Activated CD4-positive, alpha-beta T cell treated with anti-CD3 and anti-CD28 coated beads, Interleukin-2, amount 10 ng/mL, durations not matched to agents 24 days and 14 days (primary cell): ENCODE data around the gene VDAC1. TPM values are rescaled to one million over a fixed set of nuclear protein-coding genes. Genes with fewer than 3 reads are reported as not detected.
"Not testable (repeated sequence)": the region's sequence is repeated elsewhere in the genome, so short reads cannot be mapped to it uniquely, and the experiment has no call there.

Experiments used
- DNase-seq: peaks from one replicate; pipeline ENCODE4 v3.0.0; 2022
- H3K27ac Mint-ChIP-seq: one replicate; pipeline ENCODE4 v1.8.0; 2022; ENCODE audit warnings: mild to moderate bottlenecking, mixed read lengths
- H3K27me3 Mint-ChIP-seq: one replicate; pipeline ENCODE4 v1.8.0; 2022; ENCODE audit warnings: mixed read lengths
- H3K36me3 Mint-ChIP-seq: one replicate; pipeline ENCODE4 v1.8.0; 2022; ENCODE audit warnings: low read depth, mild to moderate bottlenecking, mixed read lengths
- H3K4me1 Mint-ChIP-seq: one replicate; pipeline ENCODE4 v1.8.0; 2021; ENCODE audit warnings: mixed read lengths
- H3K4me3 Mint-ChIP-seq: one replicate; pipeline ENCODE4 v1.8.0; 2022; ENCODE audit warnings: mild to moderate bottlenecking, moderate library complexity, mixed read lengths
- H3K9me3 Mint-ChIP-seq: one replicate; pipeline ENCODE4 v1.8.0; 2021; ENCODE audit warnings: mixed read lengths
- intact Hi-C: fragments of 100-400 bp; cut with micrococcal nuclease; formaldehyde crosslinking; loops from one replicate; pipeline ENCODE4 v1.15.1; 2023
- total RNA-seq: library from RNA; stranded (reverse); gene quantifications from 2 replicates; pipeline ENCODE4 v1.2.3, GENCODE V29; 2022

Gene VDAC1
- total RNA-seq, 1 donor from 2014 or later = 508 TPM

- no peak overlapping the region for H3K4me3 Mint-ChIP-seq
- H3K4me1 Mint-ChIP-seq = peaks cover 17% of the 10 kb centered on the region
- no peaks in the 10 kb centered on the region for H3K36me3 Mint-ChIP-seq
- no peak overlapping the region for H3K27ac Mint-ChIP-seq
- intact Hi-C loops = no loop called here
- peaks cover 2% of the 10 kb centered on the region for H3K27me3 Mint-ChIP-seq
- H3K9me3 Mint-ChIP-seq = no peaks in the 10 kb centered on the region
- no peak for DNase-seq
Observed at GRCh38 chr5:133942614-133943474, 61.9 kb downstream of the VDAC1 start.

- Mint-ChIP-seq H3K36me3 (no peaks in the 10 kb centered on the region), H3K9me3 (no peaks in the 10 kb centered on the region), H3K4me3 (no peak overlapping the region), H3K27ac (no peak overlapping the region), H3K27me3 (peaks cover 2% of the 10 kb centered on the region), H3K4me1 (peaks cover 17% of the 10 kb centered on the region)
- intact Hi-C loops = no loop called here
- no peak for DNase-seq
Observed at GRCh38 chr5:133941456-133942196, 63.1 kb downstream of the VDAC1 start.

- Mint-ChIP-seq H3K9me3 (no peaks in the 10 kb centered on the region), H3K36me3 (no peaks in the 10 kb centered on the region), H3K27me3 (no peaks in the 10 kb centered on the region), H3K4me1 (peaks cover 18% of the 10 kb centered on the region), H3K27ac (peak overlapping the region; percentile 29), H3K4me3 (no peak overlapping the region)
- intact Hi-C loops = loop anchor here (1.0 kb wide), 1 partner anchor 66 kb away; no protein-coding TSS in a partner anchor
- no peak for DNase-seq
Observed at GRCh38 chr5:133939668-133940067, 65.1 kb downstream of the VDAC1 start.

- Mint-ChIP-seq H3K9me3 (no peaks in the 10 kb centered on the region), H3K36me3 (no peaks in the 10 kb centered on the region), H3K4me3 (no peak overlapping the region), H3K27me3 (no peaks in the 10 kb centered on the region), H3K27ac (peak overlapping the region; percentile 39), H3K4me1 (peaks cover 21% of the 10 kb centered on the region)
- intact Hi-C loops = loop anchor here (1.0 kb wide), 1 partner anchor 66 kb away; no protein-coding TSS in a partner anchor
- DNase-seq = no peak
Observed at GRCh38 chr5:133938929-133939328, 65.8 kb downstream of the VDAC1 start.

- no peaks in the 10 kb centered on the region for H3K36me3 Mint-ChIP-seq
- intact Hi-C loops = no loop called here
- H3K4me1 Mint-ChIP-seq = peaks cover 22% of the 10 kb centered on the region
- no peak overlapping the region for H3K4me3 Mint-ChIP-seq
- peak overlapping the region; percentile 39 for H3K27ac Mint-ChIP-seq
- no peaks in the 10 kb centered on the region for H3K9me3 Mint-ChIP-seq
- H3K27me3 Mint-ChIP-seq = no peaks in the 10 kb centered on the region
- DNase-seq = no peak
Observed at GRCh38 chr5:133938039-133938821, 66.5 kb downstream of the VDAC1 start.

GRCh38 chr5:133937628-133938027 lies 67.1 kb downstream of the VDAC1 start:
- H3K36me3 Mint-ChIP-seq, H3K27ac Mint-ChIP-seq, intact Hi-C loops, H3K27me3 Mint-ChIP-seq, H3K4me3 Mint-ChIP-seq, H3K9me3 Mint-ChIP-seq, DNase-seq: not testable (repeated sequence)
- peaks cover 28% of the 10 kb centered on the region for H3K4me1 Mint-ChIP-seq

- Mint-ChIP-seq H3K36me3 (no peaks in the 10 kb centered on the region), H3K4me1 (peaks cover 33% of the 10 kb centered on the region), H3K27me3 (no peaks in the 10 kb centered on the region), H3K4me3 (no peak overlapping the region), H3K9me3 (no peaks in the 10 kb centered on the region), H3K27ac (no peak overlapping the region)
- intact Hi-C loops = no loop called here
- no peak for DNase-seq
Observed at GRCh38 chr5:133936651-133937015, 68.1 kb downstream of the VDAC1 start.

GRCh38 chr5:133935991-133936650 lies 68.7 kb downstream of the VDAC1 start:
- H3K27ac Mint-ChIP-seq, intact Hi-C loops, H3K27me3 Mint-ChIP-seq, H3K9me3 Mint-ChIP-seq, DNase-seq, H3K4me3 Mint-ChIP-seq, H3K36me3 Mint-ChIP-seq: not testable (repeated sequence)
- peaks cover 39% of the 10 kb centered on the region for H3K4me1 Mint-ChIP-seq

GRCh38 chr5:133935667-133935940 lies 69.2 kb downstream of the VDAC1 start:
- intact Hi-C loops = no loop called here
- Mint-ChIP-seq H3K27ac (no peak overlapping the region), H3K4me1 (peaks cover 42% of the 10 kb centered on the region), H3K27me3 (no peaks in the 10 kb centered on the region), H3K4me3 (no peak overlapping the region), H3K36me3 (no peaks in the 10 kb centered on the region), H3K9me3 (no peaks in the 10 kb centered on the region)
- DNase-seq = no peak

- intact Hi-C loops = no loop called here
- Mint-ChIP-seq H3K27ac (peak overlapping the region; percentile 83), H3K36me3 (no peaks in the 10 kb centered on the region), H3K9me3 (no peaks in the 10 kb centered on the region), H3K4me1 (peaks cover 47% of the 10 kb centered on the region), H3K4me3 (no peak overlapping the region), H3K27me3 (no peaks in the 10 kb centered on the region)
- no peak for DNase-seq
Observed at GRCh38 chr5:133934822-133935666, 69.7 kb downstream of the VDAC1 start.

GRCh38 chr5:133934311-133934710 lies 70.5 kb downstream of the VDAC1 start:
- DNase-seq = no peak
- Mint-ChIP-seq H3K27ac (peak overlapping the region; percentile 83), H3K36me3 (no peaks in the 10 kb centered on the region), H3K9me3 (no peaks in the 10 kb centered on the region), H3K4me1 (peaks cover 49% of the 10 kb centered on the region), H3K4me3 (no peak overlapping the region), H3K27me3 (no peaks in the 10 kb centered on the region)
- intact Hi-C loops = no loop called here

GRCh38 chr5:133933670-133934295 lies 71.0 kb downstream of the VDAC1 start:
- no peak for DNase-seq
- H3K4me1 Mint-ChIP-seq = peaks cover 49% of the 10 kb centered on the region
- H3K27ac Mint-ChIP-seq = peak overlapping the region; percentile 83
- H3K27me3 Mint-ChIP-seq = no peaks in the 10 kb centered on the region
- intact Hi-C loops = no loop called here
- no peaks in the 10 kb centered on the region for H3K36me3 Mint-ChIP-seq
- H3K9me3 Mint-ChIP-seq = no peaks in the 10 kb centered on the region
- no peak overlapping the region for H3K4me3 Mint-ChIP-seq

- H3K27me3 Mint-ChIP-seq = no peaks in the 10 kb centered on the region
- H3K4me3 Mint-ChIP-seq = no peak overlapping the region
- H3K36me3 Mint-ChIP-seq = no peaks in the 10 kb centered on the region
- intact Hi-C loops = no loop called here
- H3K27ac Mint-ChIP-seq = peak overlapping the region; percentile 83
- H3K4me1 Mint-ChIP-seq = peaks cover 52% of the 10 kb centered on the region
- no peak for DNase-seq
- H3K9me3 Mint-ChIP-seq = no peaks in the 10 kb centered on the region
Observed at GRCh38 chr5:133933169-133933509, 71.6 kb downstream of the VDAC1 start.
